KOPT-K1 (cell line): ENCODE data around the gene CTNNA3.

Experiments
- H3K27ac ChIP-seq: fragments of 200-600 bp; sonication (generic); 2 replicates; pipeline ENCODE4 v1.5.1; 2016; ENCODE audit warnings: antibody characterized with exemption, mild to moderate bottlenecking, low read depth, low read length; ENCODE audit not compliant: poor library complexity, severe bottlenecking
- H3K36me3 ChIP-seq: fragments of 200-600 bp; sonication (generic); 2 replicates; pipeline ENCODE4 v1.5.1; 2017; ENCODE audit warnings: antibody characterized with exemption, mild to moderate bottlenecking, low read length, moderate library complexity; ENCODE audit not compliant: insufficient read depth
- H3K9me3 ChIP-seq: fragments of 200-600 bp; sonication (generic); 2 replicates; pipeline ENCODE4 v1.5.1; 2017; ENCODE audit warnings: antibody characterized with exemption, low read length, mild to moderate bottlenecking; ENCODE audit not compliant: insufficient read depth, poor library complexity, severe bottlenecking

Gene CTNNA3

GRCh38 chr10:66784770-66785169 is 911.2 kb downstream of the CTNNA3 start:
- H3K27ac ChIP-seq = no peak overlapping the region
- no peaks in the 10 kb centered on the region for H3K9me3 ChIP-seq
- no peaks in the 10 kb centered on the region for H3K36me3 ChIP-seq

- Histone ChIP-seq H3K36me3 (no peaks in the 10 kb centered on the region), H3K27ac (no peak overlapping the region), H3K9me3 (no peaks in the 10 kb centered on the region)
Measured at GRCh38 chr10:66783316-66783715, 912.7 kb downstream of the CTNNA3 start.

GRCh38 chr10:66782776-66783175 is 913.2 kb downstream of the CTNNA3 start:
- Histone ChIP-seq H3K36me3 (no peaks in the 10 kb centered on the region), H3K27ac (no peak overlapping the region), H3K9me3 (no peaks in the 10 kb centered on the region)

- no peaks in the 10 kb centered on the region for H3K36me3 ChIP-seq
- H3K27ac ChIP-seq = no peak overlapping the region
- no peaks in the 10 kb centered on the region for H3K9me3 ChIP-seq
Measured at GRCh38 chr10:66782144-66782543, 913.9 kb downstream of the CTNNA3 start.

- H3K27ac ChIP-seq = no peak overlapping the region
- H3K9me3 ChIP-seq = no peaks in the 10 kb centered on the region
- H3K36me3 ChIP-seq = no peaks in the 10 kb centered on the region
Measured at GRCh38 chr10:66780796-66781195, 915.2 kb downstream of the CTNNA3 start.

GRCh38 chr10:66778351-66778750 is 917.6 kb downstream of the CTNNA3 start:
- Histone ChIP-seq H3K27ac (no peak overlapping the region), H3K9me3 (no peaks in the 10 kb centered on the region), H3K36me3 (no peaks in the 10 kb centered on the region)

- H3K9me3 ChIP-seq = no peaks in the 10 kb centered on the region
- no peak overlapping the region for H3K27ac ChIP-seq
- no peaks in the 10 kb centered on the region for H3K36me3 ChIP-seq
Measured at GRCh38 chr10:66777665-66778064, 918.3 kb downstream of the CTNNA3 start.

GRCh38 chr10:66773472-66773817 is 922.5 kb downstream of the CTNNA3 start:
- Histone ChIP-seq H3K9me3 (no peaks in the 10 kb centered on the region), H3K36me3 (no peaks in the 10 kb centered on the region), H3K27ac (no peak overlapping the region)

GRCh38 chr10:66772548-66773471 is 923.2 kb downstream of the CTNNA3 start:
- Histone ChIP-seq H3K9me3 (no peaks in the 10 kb centered on the region), H3K27ac (no peak overlapping the region)

GRCh38 chr10:66767707-66768106 is 928.3 kb downstream of the CTNNA3 start:
- no peaks in the 10 kb centered on the region for H3K36me3 ChIP-seq
- no peak overlapping the region for H3K27ac ChIP-seq
- no peaks in the 10 kb centered on the region for H3K9me3 ChIP-seq

More at GRCh38 chr10:66772548-66773471, 923.2 kb downstream of the CTNNA3 start:
- H3K36me3 ChIP-seq = no peaks in the 10 kb centered on the region

- Histone ChIP-seq H3K9me3 (no peaks in the 10 kb centered on the region), H3K27ac (no peak overlapping the region), H3K36me3 (no peaks in the 10 kb centered on the region)
Measured at GRCh38 chr10:66762218-66762729, 933.7 kb downstream of the CTNNA3 start.

GRCh38 chr10:66760941-66761340 is 935.1 kb downstream of the CTNNA3 start:
- no peak overlapping the region for H3K27ac ChIP-seq
- H3K36me3 ChIP-seq = no peaks in the 10 kb centered on the region
- no peaks in the 10 kb centered on the region for H3K9me3 ChIP-seq

GRCh38 chr10:66755474-66755873 is 940.5 kb downstream of the CTNNA3 start:
- no peak overlapping the region for H3K27ac ChIP-seq
- no peaks in the 10 kb centered on the region for H3K9me3 ChIP-seq
- no peaks in the 10 kb centered on the region for H3K36me3 ChIP-seq

GRCh38 chr10:66752714-66753113 is 943.3 kb downstream of the CTNNA3 start:
- H3K27ac ChIP-seq = no peak overlapping the region
- H3K9me3 ChIP-seq = no peaks in the 10 kb centered on the region
- no peaks in the 10 kb centered on the region for H3K36me3 ChIP-seq

- H3K36me3 ChIP-seq = no peaks in the 10 kb centered on the region
- H3K27ac ChIP-seq = no peak overlapping the region
- no peaks in the 10 kb centered on the region for H3K9me3 ChIP-seq
Measured at GRCh38 chr10:66748217-66748616, 947.8 kb downstream of the CTNNA3 start.

GRCh38 chr10:66747451-66747850 is 948.5 kb downstream of the CTNNA3 start:
- no peaks in the 10 kb centered on the region for H3K9me3 ChIP-seq
- no peak overlapping the region for H3K27ac ChIP-seq
- no peaks in the 10 kb centered on the region for H3K36me3 ChIP-seq
